HEK293 (cell line): ENCODE results near the gene HMG20B.

Experiments
- CTCF ChIA-PET: fragments of 350-600 bp; formaldehyde crosslinking; extraction: SDS; loops from one replicate; lab custom pipeline; 2021; ENCODE audit warnings: antibody characterized with exemption; lab: Yijun Ruan, JAX
- POLR2A ChIA-PET: fragments of 300-600 bp; formaldehyde crosslinking; extraction: SDS; loops from one replicate; lab custom pipeline; 2020; ENCODE audit warnings: antibody characterized with exemption, inconsistent platforms; lab: Yijun Ruan, JAX
- H3K27ac ChIP-seq: fragments of 200-500 bp; sonication (Bioruptor generic); 2 replicates; pipeline ENCODE4 v1.5.1; 2014; ENCODE audit warnings: low read depth, low read length, control low read depth, inconsistent platforms; ENCODE audit errors: extremely low read depth
- H3K36me3 ChIP-seq, 2 experiments: fragments of 200-500 bp in 1 of 2; sonication (Bioruptor generic) in 1 of 2; 1 replicate in 1 of 2; 2 replicates in 1 of 2; pipeline ENCODE4 v1.5.1; 2014 to 2017; ENCODE audit warnings: inconsistent platforms in 2 of 2, low read length in 2 of 2; ENCODE audit not compliant: control insufficient read depth in 2 of 2, insufficient read depth in 1 of 2
- H3K4me1 ChIP-seq: fragments of 200-500 bp; sonication (Bioruptor generic); 2 replicates; pipeline ENCODE4 v1.5.1; 2014; ENCODE audit warnings: mild to moderate bottlenecking, low read length, inconsistent platforms; ENCODE audit not compliant: control insufficient read depth, insufficient read depth
- H3K4me3 ChIP-seq: 2 replicates; pipeline ENCODE4 v1.5.1; 2011; ENCODE audit warnings: low read depth, mild to moderate bottlenecking, control low read depth, low read length, moderate library complexity
- H3K9me3 ChIP-seq: fragments of 200-500 bp; sonication (Bioruptor generic); 2 replicates; pipeline ENCODE4 v1.5.1; 2014; ENCODE audit warnings: low read depth, low read length, inconsistent platforms; ENCODE audit not compliant: control insufficient read depth, insufficient read depth
- GFI1B ChIP-seq: fragments of 450-650 bp; formaldehyde crosslinking; IDR thresholded peaks from 2 replicates; pipeline ENCODE4 v1.5.1; 2016; ENCODE audit warnings: missing biosample characterization, missing genetic modification characterization
- GLIS1 ChIP-seq: fragments of 450-650 bp; formaldehyde crosslinking; IDR thresholded peaks from 2 replicates; pipeline ENCODE4 v1.5.1; 2016; ENCODE audit warnings: missing biosample characterization, missing genetic modification characterization
- HOXD13 ChIP-seq: sonication (generic); formaldehyde crosslinking; IDR thresholded peaks from 2 replicates; pipeline ENCODE4 v1.8.0; 2022; ENCODE audit warnings: missing genetic modification reagents, borderline replicate concordance
- KLF7 ChIP-seq: fragments of 450-650 bp; formaldehyde crosslinking; IDR thresholded peaks from 2 replicates; pipeline ENCODE4 v1.5.1; 2016; ENCODE audit warnings: missing biosample characterization, missing genetic modification characterization, borderline replicate concordance
- OVOL3 ChIP-seq: fragments of 450-650 bp; formaldehyde crosslinking; IDR thresholded peaks from 2 replicates; pipeline ENCODE4 v1.5.1; 2016; ENCODE audit warnings: missing biosample characterization, missing genetic modification characterization
- SCRT1 ChIP-seq: fragments of 450-650 bp; formaldehyde crosslinking; IDR thresholded peaks from 2 replicates; pipeline ENCODE4 v1.5.1; 2016; ENCODE audit warnings: missing biosample characterization, missing genetic modification characterization, borderline replicate concordance
- TRIM28 ChIP-seq: IDR thresholded peaks from 2 replicates; pipeline ENCODE4 v1.6.1; 2011; ENCODE audit warnings: low read length, control low read depth, borderline replicate concordance
- ZBTB21 ChIP-seq: fragments of 450-650 bp; formaldehyde crosslinking; IDR thresholded peaks from 2 replicates; pipeline ENCODE4 v1.5.1; 2017; ENCODE audit warnings: missing biosample characterization, missing genetic modification characterization
- ZFP3 ChIP-seq: fragments of 450-650 bp; formaldehyde crosslinking; IDR thresholded peaks from 2 replicates; pipeline ENCODE4 v1.5.1; 2016; ENCODE audit warnings: low read depth, missing biosample characterization, missing genetic modification characterization
- ZFP69B ChIP-seq: fragments of 450-650 bp; formaldehyde crosslinking; IDR thresholded peaks from 2 replicates; pipeline ENCODE4 v1.5.1; 2016; ENCODE audit warnings: missing biosample characterization, missing genetic modification characterization
- ZIC2 ChIP-seq: fragments of 450-650 bp; formaldehyde crosslinking; IDR thresholded peaks from 2 replicates; pipeline ENCODE4 v1.5.1; 2016; ENCODE audit warnings: missing biosample characterization, missing genetic modification characterization
- ZNF114 ChIP-seq: fragments of 450-650 bp; formaldehyde crosslinking; IDR thresholded peaks from 2 replicates; pipeline ENCODE4 v1.5.0; 2017; ENCODE audit warnings: missing biosample characterization, missing genetic modification characterization
- ZNF121 ChIP-seq: fragments of 450-650 bp; formaldehyde crosslinking; IDR thresholded peaks from 2 replicates; pipeline ENCODE4 v1.5.1; 2016; ENCODE audit warnings: missing biosample characterization, missing genetic modification characterization
- ZNF140 ChIP-seq: fragments of 450-650 bp; formaldehyde crosslinking; IDR thresholded peaks from 2 replicates; pipeline ENCODE4 v1.5.1; 2016; ENCODE audit warnings: missing biosample characterization, missing genetic modification characterization
- ZNF16 ChIP-seq: fragments of 450-650 bp; formaldehyde crosslinking; IDR thresholded peaks from 2 replicates; pipeline ENCODE4 v1.5.1; 2016; ENCODE audit warnings: low read depth, missing biosample characterization, missing genetic modification characterization
- ZNF169 ChIP-seq: fragments of 450-650 bp; formaldehyde crosslinking; IDR thresholded peaks from 2 replicates; pipeline ENCODE4 v1.5.1; 2016; ENCODE audit warnings: missing biosample characterization, missing genetic modification characterization
- ZNF214 ChIP-seq: fragments of 450-650 bp; formaldehyde crosslinking; IDR thresholded peaks from 2 replicates; pipeline ENCODE4 v1.5.1; 2017; ENCODE audit warnings: missing biosample characterization, mild to moderate bottlenecking, missing genetic modification characterization, borderline replicate concordance
- ZNF24 ChIP-seq: fragments of 450-650 bp; formaldehyde crosslinking; IDR thresholded peaks from 2 replicates; pipeline ENCODE4 v1.5.1; 2016; ENCODE audit warnings: missing biosample characterization, missing genetic modification characterization
- ZNF266 ChIP-seq: fragments of 450-650 bp; formaldehyde crosslinking; IDR thresholded peaks from 2 replicates; pipeline ENCODE4 v1.5.1; 2016; ENCODE audit warnings: missing biosample characterization, missing genetic modification characterization, low read depth
- ZNF335 ChIP-seq: fragments of 450-650 bp; formaldehyde crosslinking; conservative IDR thresholded peaks from 2 replicates; pipeline ENCODE4 v1.5.1; 2016; ENCODE audit warnings: missing biosample characterization, missing genetic modification characterization
- ZNF48 ChIP-seq: fragments of 450-650 bp; formaldehyde crosslinking; IDR thresholded peaks from 2 replicates; pipeline ENCODE4 v1.5.1; 2016; ENCODE audit warnings: missing biosample characterization, missing genetic modification characterization
- ZNF600 ChIP-seq: fragments of 450-650 bp; formaldehyde crosslinking; IDR thresholded peaks from 2 replicates; pipeline ENCODE4 v1.5.1; 2016; ENCODE audit warnings: missing biosample characterization, missing genetic modification characterization
- ZNF658 ChIP-seq: fragments of 450-650 bp; formaldehyde crosslinking; IDR thresholded peaks from 2 replicates; pipeline ENCODE4; 2016; ENCODE audit warnings: missing biosample characterization, missing genetic modification characterization
- TF ChIP-seq, protein P1 (sequence below): fragments of 450-650 bp; formaldehyde crosslinking; IDR thresholded peaks from 2 replicates; pipeline ENCODE4 v1.5.1; 2016; ENCODE audit warnings: missing biosample characterization, missing genetic modification characterization
- TF ChIP-seq, protein P2 (sequence below): fragments of 450-650 bp; formaldehyde crosslinking; IDR thresholded peaks from 2 replicates; pipeline ENCODE4 v1.5.1; 2016; ENCODE audit warnings: missing biosample characterization, missing genetic modification characterization
- TF ChIP-seq, protein P3 (sequence below): fragments of 450-650 bp; formaldehyde crosslinking; IDR thresholded peaks from 2 replicates; pipeline ENCODE4 v1.5.1; 2016; ENCODE audit warnings: missing biosample characterization, missing genetic modification characterization
- TF ChIP-seq, protein P4 (sequence below): fragments of 450-650 bp; formaldehyde crosslinking; conservative IDR thresholded peaks from 2 replicates; pipeline ENCODE4 v1.5.1; 2016; ENCODE audit warnings: low read depth, missing biosample characterization, missing genetic modification characterization

Gene HMG20B

DNA sequence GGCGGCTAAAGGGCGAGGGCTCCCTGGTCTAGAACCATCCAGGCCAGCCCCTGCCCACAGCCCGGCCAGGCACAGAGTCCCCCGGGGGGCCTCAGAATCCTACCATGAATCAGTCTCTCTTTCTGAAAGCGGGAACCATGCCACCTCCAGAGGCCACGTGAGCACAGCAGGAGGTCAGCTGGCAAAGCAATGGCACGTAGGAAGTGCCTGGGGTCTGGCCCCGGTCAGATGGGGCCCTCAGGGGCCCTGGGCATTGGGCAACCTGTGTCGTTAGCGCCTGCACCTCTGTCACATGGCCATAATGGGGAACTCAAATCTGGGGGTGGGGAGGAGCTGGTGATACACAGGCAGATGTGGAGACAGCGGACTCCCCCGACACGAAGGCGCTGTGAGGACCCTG, 24.1 kb upstream of the HMG20B start:
- H3K4me3 ChIP-seq, result no peak overlapping the region
- ChIA-PET CTCF (interaction anchor here (0.6 kb wide), 1 partner anchor 37 kb away, joined by 4 read pairs; the partner anchor contains the start of gene GIPC3), POLR2A (no interaction called here)
- TF ChIP-seq HOXD13 (CRISPR knock-in tag), result no peak
- no peak for TF ChIP-seq ZNF140 (tag by site-specific recombination)
- TF ChIP-seq ZNF214, result no peak
- TF ChIP-seq ZIC2, result 0 out of 2 replicates have a peak, but pooled peaks have one; percentile 7
- TF ChIP-seq ZFP69B (tag by site-specific recombination), result no peak
- TF ChIP-seq GFI1B, result no peak
- no peak for TF ChIP-seq ZNF169 (tag by site-specific recombination)
- TF ChIP-seq TRIM28, result no peak
- TF ChIP-seq, protein P1, sequence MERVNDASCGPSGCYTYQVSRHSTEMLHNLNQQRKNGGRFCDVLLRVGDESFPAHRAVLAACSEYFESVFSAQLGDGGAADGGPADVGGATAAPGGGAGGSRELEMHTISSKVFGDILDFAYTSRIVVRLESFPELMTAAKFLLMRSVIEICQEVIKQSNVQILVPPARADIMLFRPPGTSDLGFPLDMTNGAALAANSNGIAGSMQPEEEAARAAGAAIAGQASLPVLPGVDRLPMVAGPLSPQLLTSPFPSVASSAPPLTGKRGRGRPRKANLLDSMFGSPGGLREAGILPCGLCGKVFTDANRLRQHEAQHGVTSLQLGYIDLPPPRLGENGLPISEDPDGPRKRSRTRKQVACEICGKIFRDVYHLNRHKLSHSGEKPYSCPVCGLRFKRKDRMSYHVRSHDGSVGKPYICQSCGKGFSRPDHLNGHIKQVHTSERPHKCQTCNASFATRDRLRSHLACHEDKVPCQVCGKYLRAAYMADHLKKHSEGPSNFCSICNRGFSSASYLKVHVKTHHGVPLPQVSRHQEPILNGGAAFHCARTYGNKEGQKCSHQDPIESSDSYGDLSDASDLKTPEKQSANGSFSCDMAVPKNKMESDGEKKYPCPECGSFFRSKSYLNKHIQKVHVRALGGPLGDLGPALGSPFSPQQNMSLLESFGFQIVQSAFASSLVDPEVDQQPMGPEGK (tag by site-specific recombination), result no peak
- TF ChIP-seq OVOL3, result no peak
- no peak for TF ChIP-seq ZBTB21
- no peak for TF ChIP-seq ZNF658 (tag by site-specific recombination)
- TF ChIP-seq, protein P2, sequence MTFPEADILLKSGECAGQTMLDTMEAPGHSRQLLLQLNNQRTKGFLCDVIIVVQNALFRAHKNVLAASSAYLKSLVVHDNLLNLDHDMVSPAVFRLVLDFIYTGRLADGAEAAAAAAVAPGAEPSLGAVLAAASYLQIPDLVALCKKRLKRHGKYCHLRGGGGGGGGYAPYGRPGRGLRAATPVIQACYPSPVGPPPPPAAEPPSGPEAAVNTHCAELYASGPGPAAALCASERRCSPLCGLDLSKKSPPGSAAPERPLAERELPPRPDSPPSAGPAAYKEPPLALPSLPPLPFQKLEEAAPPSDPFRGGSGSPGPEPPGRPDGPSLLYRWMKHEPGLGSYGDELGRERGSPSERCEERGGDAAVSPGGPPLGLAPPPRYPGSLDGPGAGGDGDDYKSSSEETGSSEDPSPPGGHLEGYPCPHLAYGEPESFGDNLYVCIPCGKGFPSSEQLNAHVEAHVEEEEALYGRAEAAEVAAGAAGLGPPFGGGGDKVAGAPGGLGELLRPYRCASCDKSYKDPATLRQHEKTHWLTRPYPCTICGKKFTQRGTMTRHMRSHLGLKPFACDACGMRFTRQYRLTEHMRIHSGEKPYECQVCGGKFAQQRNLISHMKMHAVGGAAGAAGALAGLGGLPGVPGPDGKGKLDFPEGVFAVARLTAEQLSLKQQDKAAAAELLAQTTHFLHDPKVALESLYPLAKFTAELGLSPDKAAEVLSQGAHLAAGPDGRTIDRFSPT, result 0 out of 2 replicates have a peak, but pooled peaks have one; percentile 20
- TF ChIP-seq, protein P3, sequence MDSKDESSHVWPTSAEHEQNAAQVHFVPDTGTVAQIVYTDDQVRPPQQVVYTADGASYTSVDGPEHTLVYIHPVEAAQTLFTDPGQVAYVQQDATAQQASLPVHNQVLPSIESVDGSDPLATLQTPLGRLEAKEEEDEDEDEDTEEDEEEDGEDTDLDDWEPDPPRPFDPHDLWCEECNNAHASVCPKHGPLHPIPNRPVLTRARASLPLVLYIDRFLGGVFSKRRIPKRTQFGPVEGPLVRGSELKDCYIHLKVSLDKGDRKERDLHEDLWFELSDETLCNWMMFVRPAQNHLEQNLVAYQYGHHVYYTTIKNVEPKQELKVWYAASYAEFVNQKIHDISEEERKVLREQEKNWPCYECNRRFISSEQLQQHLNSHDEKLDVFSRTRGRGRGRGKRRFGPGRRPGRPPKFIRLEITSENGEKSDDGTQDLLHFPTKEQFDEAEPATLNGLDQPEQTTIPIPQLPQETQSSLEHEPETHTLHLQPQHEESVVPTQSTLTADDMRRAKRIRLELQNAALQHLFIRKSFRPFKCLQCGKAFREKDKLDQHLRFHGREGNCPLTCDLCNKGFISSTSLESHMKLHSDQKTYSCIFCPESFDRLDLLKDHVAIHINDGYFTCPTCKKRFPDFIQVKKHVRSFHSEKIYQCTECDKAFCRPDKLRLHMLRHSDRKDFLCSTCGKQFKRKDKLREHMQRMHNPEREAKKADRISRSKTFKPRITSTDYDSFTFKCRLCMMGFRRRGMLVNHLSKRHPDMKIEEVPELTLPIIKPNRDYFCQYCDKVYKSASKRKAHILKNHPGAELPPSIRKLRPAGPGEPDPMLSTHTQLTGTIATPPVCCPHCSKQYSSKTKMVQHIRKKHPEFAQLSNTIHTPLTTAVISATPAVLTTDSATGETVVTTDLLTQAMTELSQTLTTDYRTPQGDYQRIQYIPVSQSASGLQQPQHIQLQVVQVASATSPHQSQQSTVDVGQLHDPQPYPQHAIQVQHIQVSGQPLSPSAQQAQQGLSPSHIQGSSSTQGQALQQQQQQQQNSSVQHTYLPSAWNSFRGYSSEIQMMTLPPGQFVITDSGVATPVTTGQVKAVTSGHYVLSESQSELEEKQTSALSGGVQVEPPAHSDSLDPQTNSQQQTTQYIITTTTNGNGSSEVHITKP, result no peak
- TF ChIP-seq KLF7 (tag by site-specific recombination), result no peak
- no peak for TF ChIP-seq ZFP3 (tag by site-specific recombination)
- TF ChIP-seq ZNF121 (tag by site-specific recombination), result no peak
- no peaks in the 10 kb centered on the region for H3K9me3 ChIP-seq
- no peaks in the 10 kb centered on the region for H3K4me1 ChIP-seq
- peaks cover 0 to 46% of the 10 kb centered on the region in 2 experiments; a peak in 2 of 3 replicates for H3K36me3 ChIP-seq
- no peak overlapping the region for H3K27ac ChIP-seq

DNA sequence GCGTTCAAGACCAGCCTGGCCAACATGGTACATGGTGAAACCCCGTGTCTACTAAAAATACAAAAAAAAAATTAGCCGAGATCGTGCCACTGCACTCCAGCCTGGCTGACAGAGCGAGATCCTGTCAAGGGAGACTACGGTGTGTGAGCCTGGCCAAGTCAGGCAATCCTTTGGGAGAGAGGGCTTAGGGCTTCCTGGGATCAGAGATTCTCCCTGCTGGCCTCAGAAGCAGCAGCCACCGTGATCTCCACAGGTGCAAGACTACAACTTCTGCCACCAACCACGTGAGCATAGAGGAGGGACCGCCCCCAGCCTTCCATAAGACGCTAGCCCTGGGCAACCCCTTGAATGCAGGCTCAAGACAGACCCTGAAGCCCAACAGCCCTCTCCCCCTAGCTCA, 22.9 kb upstream of the HMG20B start:
- no peak overlapping the region for H3K27ac ChIP-seq
- POLR2A ChIA-PET, result no interaction called here
- CTCF ChIA-PET, result interaction anchor here (1.1 kb wide), 1 partner anchor 8 kb away, joined by 3 read pairs; no protein-coding TSS in a partner anchor
- TF ChIP-seq ZNF600 (tag by site-specific recombination) (no peak), GLIS1 (no peak), ZNF16 (tag by site-specific recombination) (no peak), ZNF266 (tag by site-specific recombination) (no peak), ZNF48 (tag by site-specific recombination) (no peak), ZNF24 (tag by site-specific recombination) (no peak), ZNF335 (no peak), SCRT1 (no peak), ZNF114 (tag by site-specific recombination) (no peak)
- TF ChIP-seq, protein P4, sequence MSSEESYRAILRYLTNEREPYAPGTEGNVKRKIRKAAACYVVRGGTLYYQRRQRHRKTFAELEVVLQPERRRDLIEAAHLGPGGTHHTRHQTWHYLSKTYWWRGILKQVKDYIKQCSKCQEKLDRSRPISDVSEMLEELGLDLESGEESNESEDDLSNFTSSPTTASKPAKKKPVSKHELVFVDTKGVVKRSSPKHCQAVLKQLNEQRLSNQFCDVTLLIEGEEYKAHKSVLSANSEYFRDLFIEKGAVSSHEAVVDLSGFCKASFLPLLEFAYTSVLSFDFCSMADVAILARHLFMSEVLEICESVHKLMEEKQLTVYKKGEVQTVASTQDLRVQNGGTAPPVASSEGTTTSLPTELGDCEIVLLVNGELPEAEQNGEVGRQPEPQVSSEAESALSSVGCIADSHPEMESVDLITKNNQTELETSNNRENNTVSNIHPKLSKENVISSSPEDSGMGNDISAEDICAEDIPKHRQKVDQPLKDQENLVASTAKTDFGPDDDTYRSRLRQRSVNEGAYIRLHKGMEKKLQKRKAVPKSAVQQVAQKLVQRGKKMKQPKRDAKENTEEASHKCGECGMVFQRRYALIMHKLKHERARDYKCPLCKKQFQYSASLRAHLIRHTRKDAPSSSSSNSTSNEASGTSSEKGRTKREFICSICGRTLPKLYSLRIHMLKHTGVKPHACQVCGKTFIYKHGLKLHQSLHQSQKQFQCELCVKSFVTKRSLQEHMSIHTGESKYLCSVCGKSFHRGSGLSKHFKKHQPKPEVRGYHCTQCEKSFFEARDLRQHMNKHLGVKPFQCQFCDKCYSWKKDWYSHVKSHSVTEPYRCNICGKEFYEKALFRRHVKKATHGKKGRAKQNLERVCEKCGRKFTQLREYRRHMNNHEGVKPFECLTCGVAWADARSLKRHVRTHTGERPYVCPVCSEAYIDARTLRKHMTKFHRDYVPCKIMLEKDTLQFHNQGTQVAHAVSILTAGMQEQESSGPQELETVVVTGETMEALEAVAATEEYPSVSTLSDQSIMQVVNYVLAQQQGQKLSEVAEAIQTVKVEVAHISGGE (tag by site-specific recombination), result no peak

More for the DNA sequence above, 22.9 kb upstream of the HMG20B start:
- H3K4me1 ChIP-seq, result no peaks in the 10 kb centered on the region
- no peak overlapping the region for H3K4me3 ChIP-seq
- H3K9me3 ChIP-seq, result no peaks in the 10 kb centered on the region
- H3K36me3 ChIP-seq, result peaks cover 0 to 40% of the 10 kb centered on the region in 2 experiments; a peak in 2 of 3 replicates
